Putamen (tissue), 1 donor: ENCODE data around the gene GPR78.
A peak's percentile ranks its signal among the peaks of the same experiment; 100 is the strongest.

Experiments
- DNase-seq: peaks from one replicate; pipeline ENCODE4 v3.0.0-alpha.2; 2016; ENCODE audit warnings: low spot score

GPR78 gene, protein sequence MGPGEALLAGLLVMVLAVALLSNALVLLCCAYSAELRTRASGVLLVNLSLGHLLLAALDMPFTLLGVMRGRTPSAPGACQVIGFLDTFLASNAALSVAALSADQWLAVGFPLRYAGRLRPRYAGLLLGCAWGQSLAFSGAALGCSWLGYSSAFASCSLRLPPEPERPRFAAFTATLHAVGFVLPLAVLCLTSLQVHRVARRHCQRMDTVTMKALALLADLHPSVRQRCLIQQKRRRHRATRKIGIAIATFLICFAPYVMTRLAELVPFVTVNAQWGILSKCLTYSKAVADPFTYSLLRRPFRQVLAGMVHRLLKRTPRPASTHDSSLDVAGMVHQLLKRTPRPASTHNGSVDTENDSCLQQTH

DNA sequence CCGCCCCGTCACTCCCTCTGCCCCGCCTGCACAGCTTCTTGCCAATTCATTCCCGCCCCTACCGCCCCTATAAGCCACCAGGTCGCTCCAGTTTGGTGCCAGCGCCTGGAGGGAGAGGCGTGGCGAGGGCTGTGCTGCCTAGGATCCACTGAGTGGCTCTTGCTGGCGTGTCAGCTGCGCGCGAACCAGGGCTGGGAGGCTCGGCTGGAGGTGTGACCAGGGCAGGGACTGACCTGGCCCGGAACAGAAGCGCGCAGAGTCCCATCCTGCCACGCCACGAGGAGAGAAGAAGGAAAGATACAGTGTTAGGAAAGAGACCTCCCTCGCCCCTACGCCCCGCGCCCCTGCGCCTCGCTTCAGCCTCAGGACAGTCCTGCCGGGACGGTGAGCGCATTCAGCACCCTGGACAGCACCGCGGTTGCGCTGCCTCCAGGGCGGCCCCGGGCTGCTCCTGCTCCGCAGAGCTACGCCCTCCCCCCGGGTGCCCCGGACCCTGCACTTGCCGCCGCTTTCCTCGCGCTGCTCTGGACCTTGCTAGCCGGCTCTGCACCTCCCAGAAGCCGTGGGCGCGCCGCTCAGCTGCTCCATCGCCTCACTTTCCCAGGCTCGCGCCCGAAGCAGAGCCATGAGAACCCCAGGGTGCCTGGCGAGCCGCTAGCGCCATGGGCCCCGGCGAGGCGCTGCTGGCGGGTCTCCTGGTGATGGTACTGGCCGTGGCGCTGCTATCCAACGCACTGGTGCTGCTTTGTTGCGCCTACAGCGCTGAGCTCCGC is at the start of gene GPR78:
Gene GPR78, plus strand, starts transcription at position 72 of the 773 bp plus-strand sequence. Its CDS starts 591 bp downstream, at position 663.
- DNase-seq, result no peak

DNA sequence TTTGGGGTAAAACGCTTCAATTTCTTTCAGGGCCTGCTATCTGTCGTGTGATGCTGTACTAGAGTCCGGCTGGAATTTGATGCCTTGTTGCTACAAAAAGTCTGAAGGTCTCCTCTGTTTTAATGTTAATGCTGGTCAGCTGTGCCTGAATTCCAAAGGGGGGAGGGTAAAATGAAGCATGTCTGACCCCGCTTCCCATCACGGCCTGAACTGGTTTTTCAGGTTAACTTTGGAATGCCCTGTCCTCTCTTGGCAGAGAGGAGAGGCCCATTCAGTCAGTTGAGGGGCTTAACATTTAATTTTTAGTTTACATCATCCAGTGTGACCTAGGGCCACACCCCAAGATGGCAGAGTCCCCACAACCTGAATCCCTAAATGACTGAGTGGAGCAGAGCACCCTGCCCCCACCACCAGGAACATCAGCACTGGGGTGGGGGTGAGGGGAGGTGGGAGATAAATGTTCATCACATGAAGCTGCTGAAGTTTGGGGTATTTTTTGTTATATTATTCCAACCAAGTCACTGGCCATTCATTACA is 47.9 kb upstream of the GPR78 start:
- no peak for DNase-seq

DNA sequence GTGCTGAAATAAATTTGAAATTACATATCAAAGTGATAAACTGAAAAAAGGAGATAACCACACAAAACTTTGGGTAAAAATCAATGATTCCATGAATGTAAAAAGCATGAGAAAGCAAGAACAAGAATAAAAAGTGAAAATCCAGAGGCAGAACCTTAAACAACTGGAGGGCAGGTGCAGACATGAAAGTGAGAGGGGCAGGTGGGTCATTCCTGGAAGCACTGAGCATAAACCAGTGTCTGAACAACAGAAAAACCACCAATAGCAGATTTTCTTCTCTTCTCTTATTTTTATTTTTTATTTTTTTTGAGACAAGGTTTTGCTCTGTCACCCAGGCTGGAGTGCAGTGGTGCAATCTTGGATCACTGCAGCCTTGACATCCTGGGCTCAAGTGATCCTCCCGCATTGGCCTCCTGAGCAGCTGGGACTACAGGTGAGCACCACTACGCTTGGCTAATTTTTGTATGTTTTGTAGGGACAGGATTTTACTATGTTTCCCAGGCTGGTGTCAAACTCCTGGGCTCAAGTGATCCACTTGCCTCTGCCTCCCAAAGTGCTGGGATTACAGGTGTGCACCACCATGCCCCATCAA is 46.8 kb upstream of the GPR78 start:
- DNase-seq, result no peak

DNA sequence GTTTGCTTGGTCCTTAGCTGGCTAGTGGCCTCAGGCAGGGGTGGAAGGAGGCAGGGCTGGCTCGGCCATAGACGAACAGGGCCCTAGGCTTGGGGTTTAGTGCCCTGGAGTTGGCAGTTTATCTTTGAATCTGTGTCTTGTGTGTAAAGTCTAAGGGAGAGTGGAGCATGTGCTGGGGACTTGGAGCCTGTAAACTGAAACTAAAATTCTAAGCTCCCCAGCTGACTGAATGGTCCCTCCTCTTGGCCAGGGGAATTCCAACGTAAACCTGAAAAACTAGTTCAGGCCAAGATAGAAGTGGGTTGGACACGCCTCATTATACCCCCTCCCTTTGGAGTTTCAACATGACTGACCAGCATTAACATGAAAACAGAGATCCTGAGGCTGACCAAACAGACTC is 46.1 kb upstream of the GPR78 start:
- no peak for DNase-seq

DNA sequence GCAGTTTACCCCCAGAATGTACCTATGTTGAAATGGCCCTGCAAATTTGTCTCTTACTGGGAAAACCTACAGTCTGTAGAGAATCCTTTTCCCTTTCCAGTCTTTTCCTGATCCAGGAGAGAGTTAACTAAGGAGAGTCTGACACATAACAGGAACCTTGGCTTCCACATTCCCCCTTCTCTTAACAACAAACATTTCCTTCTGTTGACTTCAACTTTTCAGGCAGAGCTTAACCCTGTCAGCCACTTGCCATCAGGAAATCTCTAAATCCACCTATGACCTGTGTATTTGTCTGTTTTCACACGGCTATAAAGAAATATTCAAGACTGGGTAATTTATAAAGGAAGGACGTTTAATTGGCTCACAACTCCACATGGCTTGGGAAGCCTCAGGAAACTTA is 45.6 kb upstream of the GPR78 start:
- no peak for DNase-seq

DNA sequence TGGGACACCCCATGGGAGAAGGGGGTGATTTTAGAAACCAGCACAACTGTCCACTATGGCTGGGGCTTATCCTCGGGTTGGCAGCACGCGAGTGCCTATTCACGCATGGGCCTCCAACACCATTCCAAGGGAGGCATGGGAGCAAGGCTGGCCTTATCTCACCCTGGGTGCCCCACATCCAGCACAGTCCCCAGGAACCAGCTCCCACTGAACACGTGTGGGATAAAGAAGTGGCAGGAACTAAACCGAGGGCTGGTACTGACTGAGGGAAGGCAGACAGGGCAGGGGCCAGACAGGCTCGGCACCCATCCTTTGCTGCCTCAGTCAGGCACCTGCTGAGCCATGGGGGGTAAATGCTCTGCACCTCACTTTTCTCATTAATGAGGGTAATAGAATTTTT is 43.7 kb upstream of the GPR78 start:
- no peak for DNase-seq

DNA sequence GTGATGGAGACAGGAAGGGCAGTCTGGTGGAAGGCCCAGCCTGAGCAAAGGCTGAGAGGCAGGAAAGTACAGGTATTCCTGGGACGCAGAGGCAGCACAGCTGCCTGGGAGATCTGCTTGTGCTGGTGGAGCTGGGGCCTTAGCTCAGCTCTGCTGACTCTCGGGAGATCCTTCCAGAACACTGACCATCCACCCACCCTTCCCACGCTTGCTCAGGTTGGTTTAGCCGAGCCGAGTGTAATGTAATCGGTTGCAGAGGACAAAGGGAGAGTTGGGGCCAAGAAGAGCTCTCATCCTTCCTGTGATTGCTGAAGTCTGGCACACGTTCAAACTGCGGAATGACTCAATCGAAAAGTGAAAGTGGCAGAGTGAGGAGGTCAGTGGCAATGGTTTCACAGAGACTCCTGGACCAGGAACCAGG is 43.1 kb upstream of the GPR78 start:
- no peak for DNase-seq

DNA sequence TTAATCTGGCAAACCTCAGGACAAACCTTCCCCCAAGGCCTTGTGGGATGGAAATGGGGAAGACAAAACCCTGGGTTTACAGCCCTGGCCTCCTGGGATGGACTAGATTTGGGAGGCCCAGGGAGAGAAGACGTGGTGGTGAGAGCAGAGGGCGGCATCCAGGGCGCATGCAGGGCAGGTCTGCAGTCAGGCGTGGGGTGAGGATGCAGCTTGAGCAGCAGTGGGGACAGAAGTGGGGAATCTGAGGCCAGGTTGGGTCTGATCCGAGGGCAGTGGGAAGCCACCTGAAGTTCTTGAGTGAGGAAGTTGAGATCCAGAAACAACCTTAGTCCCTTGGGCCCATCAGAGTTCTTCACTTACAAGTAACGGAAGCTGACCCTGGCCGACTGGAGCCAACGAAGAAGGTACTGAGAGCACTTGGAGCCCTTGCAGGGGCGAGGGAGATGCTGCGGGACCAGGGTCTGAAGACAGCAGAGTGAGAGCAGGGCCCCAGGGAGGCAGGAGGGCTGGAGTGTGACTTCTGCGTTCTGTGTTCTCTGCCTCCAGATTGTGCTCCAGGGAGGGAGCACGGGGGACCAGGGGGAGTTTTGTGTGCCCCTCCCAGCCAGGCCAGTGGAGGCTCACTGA is 42.0 kb upstream of the GPR78 start:
- no peak for DNase-seq

DNA sequence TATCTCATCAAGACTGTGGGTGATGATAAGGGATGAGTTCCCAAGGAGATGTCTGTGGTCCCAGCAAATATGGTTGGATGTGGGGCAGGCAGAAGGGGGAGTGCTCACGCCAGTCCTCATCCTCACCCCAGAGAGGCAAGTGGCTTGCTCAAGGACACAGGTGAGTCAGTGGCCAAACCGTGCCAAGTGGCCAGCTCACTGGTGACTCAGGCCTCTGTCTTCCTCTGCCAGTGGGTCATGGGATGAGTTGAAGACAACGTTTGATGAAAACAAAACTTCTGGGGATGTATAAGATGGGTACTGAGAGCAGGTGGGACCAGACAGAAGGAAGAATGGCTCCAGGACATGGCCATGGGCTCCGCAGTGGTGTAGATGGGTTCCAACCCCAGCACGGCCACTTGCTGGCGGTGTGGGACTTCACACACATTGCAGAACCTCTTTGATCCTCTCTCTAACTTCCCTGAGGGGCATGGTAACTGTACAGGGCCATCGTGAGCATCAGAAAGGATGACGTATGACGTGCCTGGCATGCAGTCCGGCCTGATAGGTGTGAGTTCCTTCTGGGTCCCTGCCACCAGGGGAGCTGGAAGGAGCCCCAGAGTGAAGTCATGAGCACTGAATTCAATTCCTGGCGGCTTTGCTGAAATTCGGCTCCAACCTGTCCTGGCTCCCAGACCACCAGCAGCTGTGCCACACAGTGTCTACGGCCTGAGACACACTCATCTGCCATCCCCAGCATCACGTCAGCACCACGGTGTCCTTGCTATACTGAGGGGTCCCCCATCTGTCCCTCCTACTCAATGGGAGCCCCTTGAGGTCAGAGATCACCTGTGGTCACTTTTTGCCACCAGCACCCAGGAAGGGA is 41.3 kb upstream of the GPR78 start:
- no peak for DNase-seq

DNA sequence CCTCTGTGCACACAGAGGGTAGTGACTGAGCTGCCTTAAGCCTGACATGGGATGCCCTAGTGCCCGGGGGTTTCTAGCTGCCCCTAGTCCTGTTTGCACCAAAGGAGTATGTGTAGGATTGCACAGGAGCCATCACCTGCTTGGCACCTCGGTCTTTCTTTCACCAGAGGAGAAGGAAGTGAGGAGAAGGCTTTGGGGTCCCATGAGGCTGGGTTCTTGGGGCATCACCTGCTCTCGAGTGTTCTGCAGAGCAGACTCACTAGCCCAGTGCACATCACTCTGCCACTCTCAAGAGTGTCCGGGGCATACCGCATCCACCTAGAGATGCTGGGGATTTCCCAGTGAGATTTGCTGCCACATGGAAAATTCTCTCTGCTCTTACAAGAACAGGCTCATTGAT is 40.5 kb upstream of the GPR78 start:
- DNase-seq, result no peak

DNA sequence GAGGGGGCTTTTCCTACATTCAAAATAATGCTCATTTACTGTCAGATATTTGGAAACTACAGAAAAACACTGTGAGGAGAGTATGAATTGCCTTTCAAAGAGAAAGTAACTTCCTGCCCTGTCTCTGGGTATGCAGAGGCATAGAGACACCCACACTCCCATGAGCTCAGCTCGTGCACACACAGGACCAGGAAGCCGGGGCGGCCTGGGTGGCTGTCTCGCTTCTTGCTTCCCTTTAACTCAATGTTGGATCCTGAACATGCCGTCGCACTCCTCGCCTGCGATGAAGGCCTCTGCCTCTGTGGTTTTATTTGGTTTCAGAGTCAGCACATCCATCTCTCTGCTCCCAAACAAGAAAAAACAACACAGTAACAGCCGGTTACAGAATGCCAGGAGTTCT is 40.1 kb upstream of the GPR78 start:
- DNase-seq, result peak; percentile 30

DNA sequence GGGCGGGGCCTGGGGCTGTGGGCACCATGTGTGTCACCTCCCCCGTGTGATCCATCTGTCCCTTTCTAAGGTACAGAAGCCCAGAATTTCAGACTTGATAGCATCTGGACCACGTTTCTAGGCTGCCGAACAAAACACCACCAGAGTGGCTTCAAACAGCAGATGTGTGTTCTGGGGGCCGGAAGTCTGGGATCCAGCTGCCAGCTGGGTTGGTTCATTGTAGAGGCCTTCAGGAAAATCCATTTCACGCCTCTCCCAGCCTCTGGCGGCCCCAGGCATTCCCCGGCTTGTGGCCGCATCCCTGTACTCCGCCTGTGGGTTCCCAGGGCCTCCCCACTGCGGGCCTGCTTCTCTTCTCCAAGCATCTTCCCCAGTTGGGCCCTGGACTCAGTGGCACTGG is 39.6 kb upstream of the GPR78 start:
- DNase-seq, result no peak

DNA sequence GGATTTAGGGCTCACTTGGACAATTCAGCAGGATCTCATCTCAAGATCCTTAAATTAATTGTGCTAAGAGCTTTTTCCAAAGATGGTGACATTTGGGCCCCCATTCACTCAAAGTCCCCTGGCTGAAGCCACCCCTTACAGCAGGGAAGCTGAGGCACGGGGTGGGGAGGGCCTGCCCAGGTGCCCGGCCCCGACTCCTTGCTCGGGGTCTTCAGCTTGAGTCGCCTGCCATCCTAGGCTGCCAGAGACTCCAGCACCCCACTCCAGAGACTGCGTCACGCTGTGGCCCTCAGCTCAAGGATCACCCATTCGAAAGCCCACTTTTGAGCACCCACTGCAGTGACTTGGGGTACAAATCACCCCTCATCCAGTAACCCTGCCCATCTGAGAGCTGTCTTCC is 39.2 kb upstream of the GPR78 start:
- no peak for DNase-seq

DNA sequence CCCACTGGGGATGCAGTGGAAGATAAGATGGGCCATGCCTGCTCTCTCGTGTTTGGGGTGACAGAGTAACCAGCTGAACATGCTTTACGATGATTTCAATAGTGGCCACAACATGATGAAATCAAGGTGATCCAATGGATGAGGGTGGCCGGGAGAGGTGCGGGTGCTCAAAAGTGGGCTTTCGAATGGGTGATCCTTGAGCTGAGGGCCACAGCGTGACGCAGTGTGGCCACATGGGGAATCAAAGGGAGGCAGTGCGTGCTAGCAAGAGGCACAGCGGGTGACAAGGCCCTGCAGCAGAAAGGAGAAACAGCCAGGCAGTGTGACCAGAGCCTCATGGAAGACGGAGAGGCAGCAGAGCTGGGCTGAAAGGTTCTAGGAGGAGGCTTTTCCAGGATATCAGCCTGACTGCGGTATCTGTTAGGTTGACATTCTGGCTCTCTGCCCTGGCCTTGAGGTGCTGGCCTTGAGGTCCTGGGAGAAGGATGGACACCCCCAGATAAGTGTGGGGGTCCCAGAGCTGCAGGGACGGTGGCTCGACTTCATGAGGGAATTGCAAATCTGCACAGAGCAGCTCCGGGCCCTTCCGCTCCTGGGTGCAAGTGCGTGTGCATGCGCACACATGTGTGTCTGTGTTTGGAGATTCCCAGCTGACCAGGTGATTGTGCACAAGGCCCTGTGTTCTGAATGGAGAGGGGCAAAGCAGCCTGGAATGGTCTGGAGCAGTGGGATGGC is 38.0 kb upstream of the GPR78 start:
- no peak for DNase-seq

DNA sequence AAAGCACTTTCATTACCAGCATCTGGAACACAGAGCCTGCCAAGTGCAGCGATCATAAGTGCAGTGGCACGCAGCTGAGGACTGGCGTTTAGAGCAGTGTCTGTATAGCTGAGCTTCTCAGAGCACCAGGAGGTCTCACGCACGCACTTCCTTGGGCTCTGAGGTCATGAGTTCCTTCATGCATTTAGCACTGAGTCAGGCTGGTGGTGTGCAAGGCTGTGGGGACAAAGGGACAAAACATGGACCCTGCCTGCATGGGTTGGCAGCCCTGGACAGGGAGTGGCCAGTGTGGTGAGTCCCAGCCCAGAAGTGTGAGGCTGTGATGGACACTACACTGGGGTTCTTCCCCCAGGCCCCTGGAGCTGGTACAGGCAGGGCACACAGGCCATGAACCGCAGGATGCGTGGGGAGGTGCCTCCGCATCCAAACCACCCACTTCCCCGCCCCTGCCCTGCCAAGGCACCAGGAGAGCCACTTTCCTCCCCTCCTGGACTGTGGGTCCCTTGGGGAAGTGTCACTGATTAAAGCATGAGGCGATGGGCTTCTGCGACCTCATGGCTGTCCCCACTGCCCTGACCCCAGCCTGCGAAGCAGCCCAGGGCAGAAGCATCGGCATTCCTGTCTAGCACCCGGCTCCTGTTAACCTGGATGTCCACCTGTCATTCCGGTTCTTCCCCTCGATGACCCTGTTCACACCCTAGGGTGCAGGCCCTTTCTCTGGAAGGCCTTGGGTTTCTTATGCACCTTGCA is 37.2 kb upstream of the GPR78 start:
- DNase-seq, result no peak

DNA sequence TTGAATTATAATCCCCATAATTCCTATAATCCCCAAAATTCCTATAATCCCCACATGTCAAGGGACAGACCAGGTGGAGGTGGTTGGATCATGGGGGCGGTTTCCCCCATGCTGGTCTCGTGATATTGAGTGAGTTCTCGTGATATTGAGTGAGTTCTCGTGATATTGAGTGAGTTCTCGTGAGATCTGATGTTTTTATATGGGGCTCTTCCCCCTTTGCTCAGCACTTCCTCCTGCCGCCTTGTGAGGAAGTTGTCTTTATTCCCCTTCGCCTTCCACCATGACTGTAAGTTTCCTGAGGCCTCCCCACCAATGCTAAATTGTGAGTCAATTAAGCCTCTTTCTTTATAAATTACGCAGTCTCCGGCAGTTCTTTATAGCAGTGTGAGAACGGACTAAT is 36.6 kb upstream of the GPR78 start:
- DNase-seq, result no peak

DNA sequence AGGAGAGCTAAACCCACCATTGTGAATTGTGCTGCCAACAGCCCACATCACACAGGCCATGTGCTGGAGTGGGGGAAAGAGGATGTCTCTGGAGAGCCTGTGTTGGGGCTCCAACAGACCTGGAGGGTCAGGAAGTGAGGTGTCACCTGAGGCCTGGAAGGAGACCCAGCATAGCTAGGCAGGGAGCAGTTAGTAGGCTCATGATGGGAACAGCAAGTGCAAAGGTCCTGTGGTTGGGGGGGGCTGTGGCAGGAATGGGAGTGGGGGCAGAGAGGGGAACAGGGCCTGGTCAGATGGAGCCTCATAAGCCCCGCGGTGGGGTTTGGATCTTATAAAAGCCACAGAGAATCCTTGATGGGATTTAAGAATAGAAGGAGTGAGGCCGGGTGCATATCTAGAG is 35.9 kb upstream of the GPR78 start:
- no peak for DNase-seq

DNA sequence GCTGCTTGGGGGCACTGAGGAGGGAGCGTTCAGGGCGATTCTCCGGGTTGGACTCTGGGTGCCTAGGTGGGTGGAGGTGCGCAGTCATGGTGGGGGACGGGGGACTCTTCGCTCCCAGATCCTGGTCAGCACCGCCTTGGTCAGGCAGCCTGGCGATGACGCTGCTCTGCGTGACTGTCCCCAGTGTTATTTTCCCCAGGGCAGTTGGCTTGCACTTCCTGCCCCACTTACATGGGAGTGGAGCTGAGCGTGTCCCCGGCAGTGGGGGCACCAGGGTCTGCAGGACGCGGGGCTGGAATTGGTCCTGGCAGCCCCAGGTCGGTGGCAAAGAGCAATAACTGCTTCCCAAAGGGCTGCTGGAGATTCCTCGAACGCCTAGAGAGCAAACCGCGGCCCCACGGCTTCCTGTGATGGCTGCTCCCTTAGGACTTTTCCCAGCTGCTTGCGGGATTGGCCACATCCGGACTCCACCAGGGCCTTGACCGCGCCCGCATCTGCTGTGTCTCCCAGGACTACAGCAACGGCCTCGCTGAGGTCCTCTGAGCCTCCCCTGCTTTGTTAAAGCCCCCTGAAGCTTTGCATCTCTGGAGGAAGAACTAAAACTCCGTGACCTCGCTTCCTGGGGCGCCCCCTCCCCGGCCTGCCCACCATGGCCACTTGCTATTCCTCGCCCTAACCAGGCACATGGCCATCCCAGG is 35.3 kb upstream of the GPR78 start:
- DNase-seq, result no peak

DNA sequence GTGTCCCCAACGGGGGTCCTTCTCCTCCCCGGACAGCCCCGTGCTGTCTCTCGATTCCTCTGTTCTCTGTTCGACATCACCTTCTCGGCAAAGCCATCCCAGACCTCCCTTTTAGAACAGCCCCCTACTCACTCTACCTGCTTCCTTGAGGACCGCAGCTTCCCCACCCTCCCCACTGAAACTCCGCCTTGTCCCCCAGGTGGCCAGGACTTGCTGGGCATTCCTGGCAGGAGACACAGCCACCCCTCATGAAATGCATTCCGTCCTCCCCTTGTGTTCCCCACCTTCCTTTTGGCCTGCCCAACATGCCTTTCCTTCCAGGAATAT is 34.8 kb upstream of the GPR78 start:
- DNase-seq, result no peak

DNA sequence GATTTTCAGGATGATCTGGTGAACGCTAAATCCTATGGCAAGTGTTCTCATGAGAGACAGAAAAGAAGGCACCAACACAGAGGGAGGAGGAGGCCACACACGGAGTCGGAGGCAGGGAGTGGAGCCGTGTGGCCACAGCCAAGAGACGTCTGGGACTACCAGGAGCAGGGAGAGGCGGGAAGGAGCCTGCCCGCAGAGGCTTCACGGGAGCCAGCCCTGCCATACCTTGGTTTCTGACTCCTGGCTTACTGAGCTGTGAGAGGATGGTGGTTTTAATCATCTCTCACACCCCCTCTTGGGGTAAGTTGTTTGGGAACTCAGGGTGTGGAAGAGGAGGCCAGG is 33.5 kb upstream of the GPR78 start:
- no peak for DNase-seq
